ENCODE data around the gene FGF9. TPM values are rescaled to one million over a fixed set of nuclear protein-coding genes. Genes with fewer than 3 reads are reported as not detected.
A peak's percentile ranks its signal among the peaks of the same experiment; 100 is the strongest.

The FGF9 gene
- total and polyA plus RNA-seq, 10 of the 15 experiments (the other 5 are each of a cell fraction or from before 2014, with no cell fraction given) = 0.05 to 1.5 (median 0.83) TPM

GRCh38 chr13:21675095-21675991 is 4.5 kb downstream of the FGF9 start:
- Histone ChIP-seq H3K4me3 (peak overlapping the region; percentile 8; the same call in 1 of the 2 replicates), H4K20me1 (ENCODE audit: control insufficient read depth, insufficient read depth) (no peaks in the 10 kb centered on the region), H2AFZ (ENCODE audit: control insufficient read depth, low read depth, low read length) (no peak overlapping the region), H3K9me3 (replicated peaks; ENCODE audit: control insufficient read depth, insufficient read depth, low read length) (no peaks in the 10 kb centered on the region), H3K9ac (ENCODE audit: control insufficient read depth, insufficient read depth, low read length) (no peak overlapping the region), H3K27ac (ENCODE audit: control insufficient read depth, insufficient read depth) (no peak overlapping the region), H3K27me3 (replicated peaks in 1 of 2; ENCODE audit: control insufficient read depth in 2 of 2, insufficient read depth in 2 of 2, low read length in 1 of 2) (peaks cover 10 to 34% of the 10 kb centered on the region in 2 experiments), H3K4me2 (ENCODE audit: control insufficient read depth, insufficient read depth) (peak overlapping the region; percentile 86), H3K79me2 (ENCODE audit: control insufficient read depth, insufficient read depth, low read length) (no peaks in the 10 kb centered on the region), H3K36me3 (ENCODE audit: control insufficient read depth in 2 of 2, insufficient read depth in 2 of 2, low read length in 1 of 2) (no peaks in the 10 kb centered on the region), H3K4me1 (ENCODE audit: control insufficient read depth, insufficient read depth, low read length) (peaks cover 13% of the 10 kb centered on the region)
- intact Hi-C loops (cut with micrococcal nuclease; ENCODE audit: unreplicated experiment) (no loop called here), in situ Hi-C loops (cut with MboI) (no loop called here)
- POLR2A ChIA-PET = no interaction called here
- SMC1A ChIA-PET (ENCODE audit: uncharacterized antibody, unreplicated experiment) = interaction anchor here (0.6 kb wide), 1 partner anchor 965 kb away, joined by 3 read pairs; no protein-coding TSS in a partner anchor
- no peak for DNase-seq (ENCODE audit: low read depth, low spot score)
- no peak for FAIRE-seq
- BruUV-seq (replicated peaks) = no TSS peak
- WGBS (ENCODE audit: insufficient coverage, insufficient replicate concordance, low lambda C conversion rate, missing lambda C conversion rate) = 2% methylated on average over 29 of the region's 62 CpGs
- TF ChIP-seq RUNX3 (IDR thresholded peaks at IDR 0.05; ENCODE audit: low read length) (0 out of 2 replicates have a peak, but pooled peaks have one; percentile 11), EGR1 (IDR thresholded peaks at IDR 0.05; ENCODE audit: borderline replicate concordance in 1 of 2, low read depth in 2 of 2, low read length in 2 of 2) (peak in 1 of 2 experiments; percentile 71; a peak in 2 of 3 replicates), RBBP5 (conservative IDR thresholded peaks at IDR 0.05) (no peak)
- no peak for ATAC-seq
- CTCF ChIA-PET = no interaction called here
- RAD21 ChIA-PET (ENCODE audit: unreplicated experiment) = interaction anchor here (0.6 kb wide), 1 partner anchor 1363 kb away, joined by 3 read pairs; no protein-coding TSS in a partner anchor

GRCh38 chr13:21676611-21677021 is 5.7 kb downstream of the FGF9 start:
- H3K4me3 ChIP-seq = no peak overlapping the region
- TF ChIP-seq HCFC1 (IDR thresholded peaks at IDR 0.05; ENCODE audit: low read length) (no peak), SMC3 (IDR thresholded peaks at IDR 0.05; ENCODE audit: borderline replicate concordance, low read length) (peak; percentile 19; the same call in 1 of the 2 replicates), TAF1 (IDR thresholded peaks at IDR 0.05; ENCODE audit: borderline replicate concordance, low read depth, low read length) (no peak), CTCF (IDR thresholded peaks at IDR 0.05 in 2 of 3, conservative IDR thresholded peaks at IDR 0.05 in 1 of 3; ENCODE audit: control insufficient read depth in 2 of 3, extremely low read depth in 1 of 3, insufficient read depth in 1 of 3, low read depth in 3 of 3, low read length in 3 of 3) (peak in 2 of 3 experiments; percentile 2 to 34; a peak in 2 of 6 replicates), RAD21 (IDR thresholded peaks at IDR 0.05; ENCODE audit: insufficient read depth, low read depth, low read length) (peak; percentile 48), CEBPB (IDR thresholded peaks at IDR 0.05; ENCODE audit: borderline replicate concordance in 1 of 2, low read depth in 2 of 2, low read length in 2 of 2) (no peak), NBN (IDR thresholded peaks at IDR 0.05) (no peak), BCLAF1 (IDR thresholded peaks at IDR 0.05) (no peak)
- RAD21 ChIA-PET (ENCODE audit: unreplicated experiment) = no interaction called here
- H3K36me3 ChIP-seq (ENCODE audit: control insufficient read depth in 2 of 2, insufficient read depth in 2 of 2, low read length in 1 of 2) = no peaks in the 10 kb centered on the region
- no peak for ATAC-seq
- 30% methylated on average over 6 of the region's 6 CpGs for WGBS (ENCODE audit: insufficient coverage, insufficient replicate concordance, low lambda C conversion rate, missing lambda C conversion rate)
- POLR2A ChIA-PET = no interaction called here
- DNase-seq (ENCODE audit: low read depth, low spot score) = no peak
- no peak overlapping the region for H3K27ac ChIP-seq (ENCODE audit: control insufficient read depth, insufficient read depth)
- 0 out of 2 replicates have a peak, but pooled peaks cover 7% of the 10 kb centered on the region for H3K4me1 ChIP-seq (ENCODE audit: control insufficient read depth, insufficient read depth, low read length)
- in situ Hi-C loops (cut with MboI) (no loop called here), intact Hi-C loops (cut with micrococcal nuclease; ENCODE audit: unreplicated experiment) (no loop called here)
- no peak overlapping the region for H3K9ac ChIP-seq (ENCODE audit: control insufficient read depth, insufficient read depth, low read length)
- SMC1A ChIA-PET (ENCODE audit: uncharacterized antibody, unreplicated experiment) = no interaction called here
- H3K27me3 ChIP-seq (replicated peaks in 1 of 2; ENCODE audit: control insufficient read depth in 2 of 2, insufficient read depth in 2 of 2, low read length in 1 of 2) = peaks cover 10 to 34% of the 10 kb centered on the region in 2 experiments
- no peaks in the 10 kb centered on the region for H3K9me3 ChIP-seq (replicated peaks; ENCODE audit: control insufficient read depth, insufficient read depth, low read length)
- no peak overlapping the region for H2AFZ ChIP-seq (ENCODE audit: control insufficient read depth, low read depth, low read length)
- no peaks in the 10 kb centered on the region for H3K79me2 ChIP-seq (ENCODE audit: control insufficient read depth, insufficient read depth, low read length)
- no peaks in the 10 kb centered on the region for H4K20me1 ChIP-seq (ENCODE audit: control insufficient read depth, insufficient read depth)
- FAIRE-seq = no peak
- no peak overlapping the region for H3K4me2 ChIP-seq (ENCODE audit: control insufficient read depth, insufficient read depth)
- CTCF ChIA-PET = no interaction called here
- no TSS peak for BruUV-seq (replicated peaks)

Measured in GM12878 (cell line).